GM12878 (cell line): ENCODE data around the gene TTC39A. TPM values are rescaled to one million over a fixed set of nuclear protein-coding genes. Genes with fewer than 3 reads are reported as not detected.

Source experiments
- ATAC-seq: fragments of 200-7000 bp; cut with Tn5 transposase; 3 replicates; pipeline ENCODE4 v1.9.1; 2020; ENCODE audit warnings: mild to moderate bottlenecking, moderate library complexity
- BruUV-seq: library from RNA; stranded (reverse); fragments of 400-500 nt; replicated peaks from 2 replicates; lab custom pipeline; 2021; lab: Mats Ljungman, UMichigan
- CTCF ChIA-PET: fragments of 300-600 bp; sonication (Branson Sonifier 250); formaldehyde crosslinking; extraction: SDS; loops from one replicate; lab custom pipeline; 2021; ENCODE audit warnings: inconsistent platforms; lab: Yijun Ruan, JAX
- POLR2A ChIA-PET: fragments of 350-600 bp; formaldehyde crosslinking; extraction: SDS; loops from one replicate; lab custom pipeline; 2021; ENCODE audit warnings: inconsistent platforms; lab: Charles Lee
- RAD21 ChIA-PET: fragments of 300-600 bp; sonication (Branson Sonifier 250); formaldehyde crosslinking; loops from one replicate; lab custom pipeline; 2023; ENCODE audit warnings: antibody characterized with exemption; ENCODE audit not compliant: unreplicated experiment; lab: Charles Lee
- SMC1A ChIA-PET: fragments of 300-600 bp; sonication (Branson Sonifier 250); formaldehyde crosslinking; loops from one replicate; lab custom pipeline; 2023; ENCODE audit not compliant: unreplicated experiment, uncharacterized antibody; lab: Charles Lee
- DNase-seq: peaks from one replicate; pipeline ENCODE4 v3.0.0-alpha.2; 2011; ENCODE audit warnings: low read depth, low spot score
- FAIRE-seq: peaks from 3 replicates; lab custom pipeline; 2011; peaks lifted over from hg19 to GRCh38; lab: Jason Lieb, UNC
- H2AFZ ChIP-seq: 2 replicates; pipeline ENCODE4 v1.6.0; 2011; ENCODE audit warnings: low read depth, low read length, control low read depth; ENCODE audit not compliant: control insufficient read depth
- H3K27ac ChIP-seq: 2 replicates; pipeline ENCODE4 v1.5.1; 2011; ENCODE audit warnings: control low read depth; ENCODE audit not compliant: control insufficient read depth, insufficient read depth
- H3K27me3 ChIP-seq, 2 experiments: replicated peaks in 1 of 2; 2 replicates each; pipeline versions ENCODE4 v1.6.0 to v1.6.1; 2011; ENCODE audit warnings: low read length in 1 of 2; ENCODE audit not compliant: control insufficient read depth in 2 of 2, insufficient read depth in 2 of 2
- H3K36me3 ChIP-seq, 2 experiments: 2 replicates each; pipeline ENCODE4 v1.5.1; 2011; ENCODE audit warnings: low read length in 1 of 2; ENCODE audit not compliant: control insufficient read depth in 2 of 2, insufficient read depth in 2 of 2
- H3K4me1 ChIP-seq: 2 replicates; pipeline ENCODE4 v1.6.1; 2011; ENCODE audit warnings: mild to moderate bottlenecking, low read length, moderate library complexity, mixed read lengths; ENCODE audit not compliant: control insufficient read depth, insufficient read depth
- H3K4me2 ChIP-seq: 2 replicates; pipeline ENCODE4 v1.6.0; 2011; ENCODE audit warnings: control low read depth; ENCODE audit not compliant: control insufficient read depth, insufficient read depth
- H3K4me3 ChIP-seq: fragments of 200-600 bp; sonication (generic); 2 replicates; pipeline ENCODE4 v1.5.1; 2016
- H3K79me2 ChIP-seq: 2 replicates; pipeline ENCODE4 v1.6.0; 2011; ENCODE audit warnings: low read length; ENCODE audit not compliant: control insufficient read depth, insufficient read depth
- H3K9ac ChIP-seq: 2 replicates; pipeline ENCODE4 v1.8.0; 2011; ENCODE audit warnings: low read length, control low read depth, mixed read lengths; ENCODE audit not compliant: control insufficient read depth, insufficient read depth
- H3K9me3 ChIP-seq: replicated peaks from 3 replicates; pipeline ENCODE4 v1.5.1; 2011; ENCODE audit warnings: mild to moderate bottlenecking, low read length; ENCODE audit not compliant: control insufficient read depth, insufficient read depth
- H4K20me1 ChIP-seq: 2 replicates; pipeline ENCODE4 v1.6.0; 2011; ENCODE audit not compliant: control insufficient read depth, insufficient read depth
- IRF4 ChIP-seq: IDR thresholded peaks from 2 replicates; pipeline ENCODE4 v1.6.1; 2011; ENCODE audit warnings: low read depth, low read length
- RB1 ChIP-seq: fragments of 450-650 bp; formaldehyde crosslinking; IDR thresholded peaks from 2 replicates; pipeline ENCODE4 v1.6.1; 2017; ENCODE audit warnings: mild to moderate bottlenecking, borderline replicate concordance
- SP1 ChIP-seq: IDR thresholded peaks from one replicate; pipeline ENCODE4 v1.6.1; 2011; ENCODE audit warnings: low read depth, low read length
- STAT1 ChIP-seq: fragments of 450-650 bp; conservative IDR thresholded peaks from 2 replicates; pipeline ENCODE4 v1.6.1; 2014; ENCODE audit warnings: antibody characterized with exemption, mild to moderate bottlenecking
- ZNF384 ChIP-seq: IDR thresholded peaks from 2 replicates; pipeline ENCODE4 v1.6.1; 2012; ENCODE audit warnings: low read depth, mild to moderate bottlenecking, low read length, improper control_type of control experiment, borderline replicate concordance
- WGBS: methylation state at CpG from one replicate; pipeline ENCODE4 v1.1.6; 2016; ENCODE audit warnings: low lambda C conversion rate; ENCODE audit not compliant: insufficient replicate concordance, insufficient coverage; ENCODE audit errors: missing lambda C conversion rate; 5-methylcytosine and 5-hydroxymethylcytosine counted together
- in situ Hi-C: fragments of 300-500 bp; cut with MboI; formaldehyde crosslinking; loops from 9 replicates; pipeline ENCODE4 v1.14.3; 2018; ENCODE audit warnings: mixed read lengths
- intact Hi-C: fragments of 100-400 bp; cut with micrococcal nuclease; formaldehyde crosslinking; loops from one replicate; pipeline ENCODE4 v1.14.2; 2022; ENCODE audit not compliant: unreplicated experiment
- polyA plus RNA-seq, 11 experiments: library from polyadenylated mRNA; depleted of rRNA in 4 of 11; unstranded in 6 of 11; stranded (reverse) in 5 of 11; fragments of >200 nt; fragmentation: Nextera tagmentation in 4 of 11; fragmentation: Illumina TruSeq in 1 of 11; extraction: Ambion mirVana in 4 of 11; extraction: Trizol in 1 of 11; gene quantifications; 1 replicate in 1 of 11; 2 replicates in 10 of 11; pipeline versions ENCODE4 v1.2.1 to v1.2.3, GENCODE V29; 2011 to 2016; ENCODE audit warnings: inconsistent platforms in 2 of 11, missing spikeins in 2 of 11, low read depth in 1 of 11
- total RNA-seq, 4 experiments: library from RNA; depleted of rRNA in 3 of 4; stranded (reverse); fragments of >200 nt in 3 of 4; fragmentation: Illumina TruSeq in 1 of 4; extraction: Trizol in 1 of 4; gene quantifications; 2 replicates each; pipeline versions ENCODE4 v1.2.1 to v1.2.3, GENCODE V29; 2013 to 2021
- TF ChIP-seq, protein P1 (sequence below), 3 experiments: IDR thresholded peaks in 2 of 3; conservative IDR thresholded peaks in 1 of 3; 2 replicates each; pipeline ENCODE4 v1.5.1; 2011; ENCODE audit warnings: low read depth in 3 of 3, low read length in 3 of 3, mild to moderate bottlenecking in 3 of 3, control low read depth in 2 of 3, moderate library complexity in 2 of 3, inconsistent platforms in 1 of 3, mixed read lengths in 1 of 3; ENCODE audit not compliant: control insufficient read depth in 2 of 3, insufficient read depth in 1 of 3; ENCODE audit errors: extremely low read depth in 1 of 3
- TF ChIP-seq, protein P2 (sequence below): fragments of 450-650 bp; formaldehyde crosslinking; IDR thresholded peaks from 2 replicates; pipeline ENCODE4 v1.5.0; 2022; ENCODE audit warnings: mild to moderate bottlenecking, missing genetic modification characterization

TTC39A gene
- total and polyA plus RNA-seq, 10 of the 15 experiments (the other 5 are each of a cell fraction or from before 2014, with no cell fraction given), result 0.18 to 3.0 (median 1.2) TPM

DNA sequence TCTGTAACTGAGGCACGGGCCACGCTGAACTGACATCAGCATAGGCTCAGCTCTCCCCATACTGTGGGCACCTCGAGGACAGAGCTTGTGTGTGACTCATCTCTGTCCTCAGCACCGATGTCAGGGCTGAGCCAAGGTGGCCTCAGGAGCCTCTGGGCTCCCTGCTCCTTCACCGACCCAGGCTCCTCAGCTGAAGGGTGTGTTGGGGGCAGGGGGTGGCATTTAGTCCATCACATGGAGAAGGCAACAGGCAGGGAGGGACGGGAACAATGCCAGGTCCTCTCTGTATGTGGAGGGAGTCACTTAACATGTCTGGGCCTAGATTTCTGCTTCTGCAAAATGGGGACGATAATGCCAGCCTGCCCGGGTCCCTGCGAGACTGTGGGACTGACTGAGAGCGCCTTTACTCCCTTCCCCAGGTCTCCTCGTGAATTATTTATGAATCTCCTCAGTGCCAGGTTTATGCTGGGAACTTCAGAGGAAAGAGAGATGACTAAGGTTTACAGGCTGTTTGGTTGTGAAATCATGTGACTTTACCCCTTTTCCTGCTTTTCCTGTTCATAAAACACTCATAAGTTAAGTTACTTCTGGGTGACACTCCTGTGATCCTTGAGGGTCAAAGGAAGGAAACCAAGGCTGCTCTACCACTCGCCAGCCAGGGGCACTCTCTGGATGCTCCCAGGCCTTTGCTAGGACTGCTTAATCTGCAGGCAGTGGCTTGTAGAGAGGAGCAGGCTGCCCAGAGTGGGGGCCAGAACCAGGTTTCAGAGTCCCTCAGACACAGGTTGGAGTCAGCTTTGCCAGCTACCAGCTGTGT, 16.2 kb downstream of the TTC39A start:
- FAIRE-seq (no peak), ATAC-seq (peak; percentile 71), DNase-seq (no peak)
- no peaks in the 10 kb centered on the region for H3K9me3 ChIP-seq
- CTCF ChIA-PET, result interaction anchor here (1.5 kb wide), 1 partner anchor 17 kb away, joined by 3 read pairs; no protein-coding TSS in a partner anchor
- H3K79me2 ChIP-seq, result no peaks in the 10 kb centered on the region
- H4K20me1 ChIP-seq, result no peaks in the 10 kb centered on the region
- H3K27ac ChIP-seq, result no peak overlapping the region
- H3K4me3 ChIP-seq, result no peak overlapping the region
- H3K4me1 ChIP-seq, result 0 out of 2 replicates have a peak, but pooled peaks cover 3% of the 10 kb centered on the region
- TF ChIP-seq STAT1 (no peak), RB1 (no peak), IRF4 (no peak)
- 63% methylated on average over 12 of the region's 12 CpGs for WGBS
- BruUV-seq, result no TSS peak
- RAD21 ChIA-PET, result no interaction called here
- intact Hi-C loops (no loop called here), in situ Hi-C loops (no loop called here)
- H2AFZ ChIP-seq, result no peak overlapping the region
- SMC1A ChIA-PET, result interaction anchor here (0.6 kb wide), 1 partner anchor 105 kb away, joined by 4 read pairs; no protein-coding TSS in a partner anchor
- H3K36me3 ChIP-seq, result no peaks in the 10 kb centered on the region; a peak in 1 of 4 replicates
- H3K27me3 ChIP-seq, result no peaks in the 10 kb centered on the region
- H3K9ac ChIP-seq, result no peak overlapping the region
- H3K4me2 ChIP-seq, result no peak overlapping the region
- POLR2A ChIA-PET, result no interaction called here

DNA sequence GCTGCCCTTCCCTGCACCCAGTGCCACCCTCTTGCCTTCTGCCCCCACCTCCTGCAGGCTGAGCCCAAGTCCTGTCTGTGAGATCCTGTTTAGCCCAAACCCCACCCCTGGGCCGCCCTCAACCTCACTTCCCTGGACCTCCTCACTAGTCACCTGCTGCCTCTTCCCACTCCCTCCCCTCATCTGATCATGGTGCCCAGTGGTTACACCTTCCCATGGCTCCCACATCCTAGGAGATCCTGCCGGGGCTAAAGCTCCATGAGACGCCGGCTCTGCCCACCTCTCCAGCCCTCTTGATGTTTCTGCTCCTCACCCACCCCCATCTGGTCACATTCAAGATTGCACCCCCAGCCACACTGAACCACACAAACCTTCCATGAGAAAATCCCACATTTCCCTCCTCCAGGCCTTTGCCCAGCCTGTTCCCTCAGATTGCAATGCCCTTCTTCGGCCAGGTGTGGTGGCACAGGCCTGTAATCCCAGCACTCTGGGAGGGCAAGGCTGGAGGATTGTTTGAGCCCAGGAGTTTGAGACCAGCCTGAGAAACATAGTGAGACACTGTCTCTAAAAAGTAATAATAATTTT, 17.0 kb downstream of the TTC39A start:
- H3K27ac ChIP-seq, result no peak overlapping the region
- no peak overlapping the region for H3K9ac ChIP-seq
- in situ Hi-C loops (no loop called here), intact Hi-C loops (no loop called here)
- ChIA-PET POLR2A (no interaction called here), SMC1A (no interaction called here), RAD21 (no interaction called here)
- BruUV-seq, result no TSS peak
- no peaks in the 10 kb centered on the region for H3K79me2 ChIP-seq
- WGBS, result 75% methylated on average over 5 of the region's 5 CpGs
- no peaks in the 10 kb centered on the region for H3K27me3 ChIP-seq
- FAIRE-seq, result no peak
- H2AFZ ChIP-seq, result no peak overlapping the region
- no peaks in the 10 kb centered on the region; a peak in 1 of 4 replicates for H3K36me3 ChIP-seq
- no peaks in the 10 kb centered on the region for H4K20me1 ChIP-seq
- H3K9me3 ChIP-seq, result no peaks in the 10 kb centered on the region
- H3K4me2 ChIP-seq, result no peak overlapping the region
- ATAC-seq, result peak; percentile 26; the same call in 2 of the 3 replicates
- TF ChIP-seq, protein P1, sequence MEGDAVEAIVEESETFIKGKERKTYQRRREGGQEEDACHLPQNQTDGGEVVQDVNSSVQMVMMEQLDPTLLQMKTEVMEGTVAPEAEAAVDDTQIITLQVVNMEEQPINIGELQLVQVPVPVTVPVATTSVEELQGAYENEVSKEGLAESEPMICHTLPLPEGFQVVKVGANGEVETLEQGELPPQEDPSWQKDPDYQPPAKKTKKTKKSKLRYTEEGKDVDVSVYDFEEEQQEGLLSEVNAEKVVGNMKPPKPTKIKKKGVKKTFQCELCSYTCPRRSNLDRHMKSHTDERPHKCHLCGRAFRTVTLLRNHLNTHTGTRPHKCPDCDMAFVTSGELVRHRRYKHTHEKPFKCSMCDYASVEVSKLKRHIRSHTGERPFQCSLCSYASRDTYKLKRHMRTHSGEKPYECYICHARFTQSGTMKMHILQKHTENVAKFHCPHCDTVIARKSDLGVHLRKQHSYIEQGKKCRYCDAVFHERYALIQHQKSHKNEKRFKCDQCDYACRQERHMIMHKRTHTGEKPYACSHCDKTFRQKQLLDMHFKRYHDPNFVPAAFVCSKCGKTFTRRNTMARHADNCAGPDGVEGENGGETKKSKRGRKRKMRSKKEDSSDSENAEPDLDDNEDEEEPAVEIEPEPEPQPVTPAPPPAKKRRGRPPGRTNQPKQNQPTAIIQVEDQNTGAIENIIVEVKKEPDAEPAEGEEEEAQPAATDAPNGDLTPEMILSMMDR (IDR thresholded peaks at IDR 0.05 in 2 of 3, conservative IDR thresholded peaks at IDR 0.05 in 1 of 3; ENCODE audit: control insufficient read depth in 2 of 3, extremely low read depth in 1 of 3, insufficient read depth in 1 of 3, low read depth in 3 of 3, low read length in 3 of 3), result peak in 2 of 3 experiments; percentile 16 to 27; a peak in 1 of 6 replicates
- TF ChIP-seq SP1 (no peak), ZNF384 (no peak)
- TF ChIP-seq, protein P2, sequence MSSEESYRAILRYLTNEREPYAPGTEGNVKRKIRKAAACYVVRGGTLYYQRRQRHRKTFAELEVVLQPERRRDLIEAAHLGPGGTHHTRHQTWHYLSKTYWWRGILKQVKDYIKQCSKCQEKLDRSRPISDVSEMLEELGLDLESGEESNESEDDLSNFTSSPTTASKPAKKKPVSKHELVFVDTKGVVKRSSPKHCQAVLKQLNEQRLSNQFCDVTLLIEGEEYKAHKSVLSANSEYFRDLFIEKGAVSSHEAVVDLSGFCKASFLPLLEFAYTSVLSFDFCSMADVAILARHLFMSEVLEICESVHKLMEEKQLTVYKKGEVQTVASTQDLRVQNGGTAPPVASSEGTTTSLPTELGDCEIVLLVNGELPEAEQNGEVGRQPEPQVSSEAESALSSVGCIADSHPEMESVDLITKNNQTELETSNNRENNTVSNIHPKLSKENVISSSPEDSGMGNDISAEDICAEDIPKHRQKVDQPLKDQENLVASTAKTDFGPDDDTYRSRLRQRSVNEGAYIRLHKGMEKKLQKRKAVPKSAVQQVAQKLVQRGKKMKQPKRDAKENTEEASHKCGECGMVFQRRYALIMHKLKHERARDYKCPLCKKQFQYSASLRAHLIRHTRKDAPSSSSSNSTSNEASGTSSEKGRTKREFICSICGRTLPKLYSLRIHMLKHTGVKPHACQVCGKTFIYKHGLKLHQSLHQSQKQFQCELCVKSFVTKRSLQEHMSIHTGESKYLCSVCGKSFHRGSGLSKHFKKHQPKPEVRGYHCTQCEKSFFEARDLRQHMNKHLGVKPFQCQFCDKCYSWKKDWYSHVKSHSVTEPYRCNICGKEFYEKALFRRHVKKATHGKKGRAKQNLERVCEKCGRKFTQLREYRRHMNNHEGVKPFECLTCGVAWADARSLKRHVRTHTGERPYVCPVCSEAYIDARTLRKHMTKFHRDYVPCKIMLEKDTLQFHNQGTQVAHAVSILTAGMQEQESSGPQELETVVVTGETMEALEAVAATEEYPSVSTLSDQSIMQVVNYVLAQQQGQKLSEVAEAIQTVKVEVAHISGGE, result no peak
- TF ChIP-seq, all 136 proteins: peak for 1
- H3K4me3 ChIP-seq, result no peak overlapping the region
- DNase-seq, result no peak
- 0 out of 2 replicates have a peak, but pooled peaks cover 3% of the 10 kb centered on the region for H3K4me1 ChIP-seq
- CTCF ChIA-PET, result interaction anchor here (1.5 to 1.8 kb wide), 2 partner anchors 16 to 221 kb away, joined by 3 to 6 read pairs; no protein-coding TSS in a partner anchor
